PC-3 (cell line): ENCODE results near the gene TP53RK. TPM values are rescaled to one million over a fixed set of nuclear protein-coding genes. Genes with fewer than 3 reads are reported as not detected.

ENCODE experiments used
- ATAC-seq: fragments of 200-7000 bp; cut with Tn5 transposase; 2 replicates; pipeline ENCODE4 v1.9.1; 2020; ENCODE audit warnings: mild to moderate bottlenecking, moderate library complexity
- BruUV-seq: library from RNA; stranded (reverse); fragments of 400-500 nt; replicated peaks from 2 replicates; lab custom pipeline; 2021; lab: Mats Ljungman, UMichigan
- CTCF ChIA-PET: fragments of 300-600 bp; sonication (Branson Sonifier 250); formaldehyde crosslinking; loops from one replicate; lab custom pipeline; 2022; ENCODE audit warnings: antibody characterized with exemption; lab: Charles Lee
- POLR2A ChIA-PET: fragments of 300-600 bp; sonication (Branson Sonifier 250); formaldehyde crosslinking; loops from one replicate; lab custom pipeline; 2022; ENCODE audit warnings: antibody characterized with exemption; ENCODE audit not compliant: unreplicated experiment; lab: Charles Lee
- DNase-seq: peaks from one replicate; pipeline ENCODE4 v3.0.0-alpha.2; 2015
- H2AFZ ChIP-seq: fragments of 300-600 bp; sonication (generic); 2 replicates; pipeline ENCODE4 v1.6.0; 2016; ENCODE audit warnings: antibody characterized with exemption, low read length
- H3F3A ChIP-seq: fragments of 300-600 bp; sonication (generic); one replicate; pipeline ENCODE4 v1.6.0; 2017; ENCODE audit warnings: antibody characterized with exemption, low read length, control low read depth, mild to moderate bottlenecking; ENCODE audit not compliant: unreplicated experiment
- H3K27ac ChIP-seq: fragments of 300-600 bp; sonication (generic); 2 replicates; pipeline ENCODE4 v1.5.1; 2016; ENCODE audit warnings: mild to moderate bottlenecking, low read length
- H3K27me3 ChIP-seq: fragments of 300-600 bp; sonication (generic); 2 replicates; pipeline ENCODE4 v1.6.1; 2016; ENCODE audit warnings: low read length, mixed read lengths
- H3K36me3 ChIP-seq: fragments of 300-600 bp; sonication (generic); 2 replicates; pipeline ENCODE4 v1.6.1; 2016; ENCODE audit warnings: low read depth, mixed run types, low read length, mixed read lengths
- H3K4me1 ChIP-seq: fragments of 300-600 bp; sonication (generic); 2 replicates; pipeline ENCODE4 v1.5.1; 2016; ENCODE audit warnings: low read length; ENCODE audit not compliant: insufficient read depth
- H3K4me2 ChIP-seq: fragments of 300-600 bp; sonication (generic); 2 replicates; pipeline ENCODE4 v1.6.0; 2016; ENCODE audit warnings: low read length
- H3K4me3 ChIP-seq: fragments of 300-600 bp; sonication (generic); 2 replicates; pipeline ENCODE4 v1.5.1; 2016; ENCODE audit warnings: mild to moderate bottlenecking, low read length, mixed read lengths
- H3K79me2 ChIP-seq: fragments of 300-600 bp; sonication (generic); 2 replicates; pipeline ENCODE4 v1.6.1; 2017; ENCODE audit warnings: low read length, mixed read lengths
- H3K9ac ChIP-seq: fragments of 300-600 bp; sonication (generic); 2 replicates; pipeline ENCODE4 v1.6.0; 2016; ENCODE audit warnings: mild to moderate bottlenecking, low read length
- H3K9me2 ChIP-seq: fragments of 300-600 bp; sonication (generic); replicated peaks from 2 replicates; pipeline ENCODE4 v1.6.1; 2016; ENCODE audit warnings: mixed run types, low read length, mixed read lengths
- H3K9me3 ChIP-seq: fragments of 300-600 bp; sonication (generic); 2 replicates; pipeline ENCODE4 v1.6.1; 2016; ENCODE audit warnings: low read length, mixed read lengths
- H4K20me1 ChIP-seq: fragments of 300-600 bp; sonication (generic); 2 replicates; pipeline ENCODE4 v1.6.1; 2016; ENCODE audit warnings: low read length, mixed read lengths
- CTCF ChIP-seq: fragments of 300-600 bp; sonication (generic); conservative IDR thresholded peaks from 2 replicates; pipeline ENCODE4 v1.5.1; 2017; ENCODE audit warnings: antibody characterized with exemption, low read depth, mild to moderate bottlenecking, low read length
- EZH2 ChIP-seq: fragments of 300-600 bp; sonication (generic); IDR thresholded peaks from one replicate; pipeline ENCODE4 v1.6.1; 2017; ENCODE audit warnings: antibody characterized with exemption, mild to moderate bottlenecking, low read length; ENCODE audit not compliant: unreplicated experiment
- EZH2phosphoT487 ChIP-seq: fragments of 300-600 bp; sonication (generic); IDR thresholded peaks from 2 replicates; pipeline ENCODE4 v1.6.1; 2018; ENCODE audit warnings: mild to moderate bottlenecking, antibody characterized with exemption, low read length, borderline replicate concordance
- intact Hi-C: fragments of 100-400 bp; cut with micrococcal nuclease; formaldehyde crosslinking; loops from 2 replicates; pipeline ENCODE4 v1.9.0; 2023
- total RNA-seq: library from RNA; depleted of rRNA; stranded (reverse); fragments of >200 nt; gene quantifications from 2 replicates; pipeline ENCODE4 v1.2.3, GENCODE V29; 2014; rRNA removed

The TP53RK gene
- total RNA-seq, 1 experiment from 2014 or later: 41.4 TPM

GRCh38 chr20:46634528-46634927, 54.7 kb downstream of the TP53RK start:
- CTCF ChIA-PET: no interaction called here
- H3K9me3 ChIP-seq: no peaks in the 10 kb centered on the region

More at GRCh38 chr20:46634528-46634927, 54.7 kb downstream of the TP53RK start:
- H3K27ac ChIP-seq: no peak overlapping the region
- no peaks in the 10 kb centered on the region for H3K36me3 ChIP-seq
- ATAC-seq (no peak), DNase-seq (no peak)
- H3K27me3 ChIP-seq: 0 out of 2 replicates have a peak, but pooled peaks cover 3% of the 10 kb centered on the region
- BruUV-seq: no TSS peak
- no peak overlapping the region for H3K4me3 ChIP-seq
- no peak for TF ChIP-seq CTCF
- no peak for TF ChIP-seq EZH2
- no peak for TF ChIP-seq EZH2phosphoT487
- no peaks in the 10 kb centered on the region for H3K4me1 ChIP-seq
- no peak overlapping the region for H3K9ac ChIP-seq
- H4K20me1 ChIP-seq: no peaks in the 10 kb centered on the region
- intact Hi-C loops: no loop called here
- no peaks in the 10 kb centered on the region for H3K79me2 ChIP-seq
- H2AFZ ChIP-seq: no peak overlapping the region
- H3K4me2 ChIP-seq: no peak overlapping the region
- POLR2A ChIA-PET: no interaction called here
- no peaks in the 10 kb centered on the region for H3F3A ChIP-seq
- H3K9me2 ChIP-seq: no peaks in the 10 kb centered on the region

Other genes starting within 250 kb of the TP53RK start
- gene ZNF334, start 175.9 kb downstream of the TP53RK start, total RNA-seq: 0.52 and 0.58 TPM in 2 replicates
- not detected in 2 replicates for gene OCSTAMP, start 138.8 kb downstream of the TP53RK start, total RNA-seq
- gene SLC13A3, start 38.0 kb downstream of the TP53RK start, total RNA-seq: not detected in 2 replicates
- 9.6 and 10.8 TPM in 2 replicates for gene SLC2A10, start 20.2 kb upstream of the TP53RK start, total RNA-seq
- 0.29 and 0.33 TPM in 2 replicates for gene EYA2, start 205.4 kb upstream of the TP53RK start, total RNA-seq